ENCODE results near the gene CFAP58. TPM values are rescaled to one million over a fixed set of nuclear protein-coding genes. Genes with fewer than 3 reads are reported as not detected.

The CFAP58 gene
- total RNA-seq, 4 donors from 2014 or later: 0.29 to 2.2 (median 1.3) TPM

GRCh38 chr10:104307576-104308438 is 45.8 kb upstream of the CFAP58 start:
- H3K27me3 ChIP-seq: no peaks in the 10 kb centered on the region
- DNase-seq: no peak
- no peak overlapping the region for H3K4me3 ChIP-seq
- peak overlapping the region; percentile 2 to 40 for H3K27ac ChIP-seq
- H3K36me3 ChIP-seq: no peaks in the 10 kb centered on the region
- H3K9me3 ChIP-seq: no peaks in the 10 kb centered on the region
- intact Hi-C loops (cut with DNase I; ENCODE audit: low total_unique reads): loop anchor here (5.0 kb wide), 1 partner anchor 39 kb away; no protein-coding TSS in a partner anchor
- peaks cover 0 to 6% of the 10 kb centered on the region in 2 donors for H3K4me1 ChIP-seq
- TF ChIP-seq POLR2A (IDR thresholded peaks at IDR 0.05) (no peak), CTCF (IDR thresholded peaks at IDR 0.05) (no peak)

DNA sequence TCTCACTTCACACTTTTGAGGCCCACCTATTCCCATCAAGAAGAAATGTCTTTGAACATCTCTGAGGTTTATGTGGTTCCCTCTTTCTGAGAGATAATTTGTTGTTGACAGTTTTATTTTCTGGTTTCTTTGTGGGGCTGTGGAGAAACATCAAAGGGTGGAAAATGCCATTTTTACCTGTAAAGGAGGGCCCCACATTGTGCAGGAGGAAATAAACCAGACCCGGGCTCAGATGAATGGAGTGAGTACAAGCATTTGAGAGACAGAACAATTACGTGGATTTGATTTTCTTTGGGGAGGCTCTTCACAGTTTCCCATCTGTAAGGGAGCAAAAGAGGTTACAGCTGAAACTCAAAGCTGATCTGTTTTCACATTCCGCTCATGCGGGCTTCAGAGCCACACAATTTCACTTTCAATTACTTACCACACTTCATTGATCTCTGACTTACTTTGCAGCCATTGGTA is 45.2 kb upstream of the CFAP58 start:
- H3K36me3 ChIP-seq: no peaks in the 10 kb centered on the region
- intact Hi-C loops (cut with DNase I; ENCODE audit: low total_unique reads): loop anchor here (5.0 kb wide), 1 partner anchor 39 kb away; no protein-coding TSS in a partner anchor
- no peaks in the 10 kb centered on the region for H3K9me3 ChIP-seq
- H3K4me1 ChIP-seq: peaks cover 0 to 6% of the 10 kb centered on the region in 2 donors
- DNase-seq: no peak
- H3K27ac ChIP-seq: peak overlapping the region in 1 of 2 donors; percentile 40
- TF ChIP-seq POLR2A (IDR thresholded peaks at IDR 0.05): no peak
- TF ChIP-seq CTCF (IDR thresholded peaks at IDR 0.05): no peak
- no peaks in the 10 kb centered on the region for H3K27me3 ChIP-seq
- H3K4me3 ChIP-seq: no peak overlapping the region

DNA sequence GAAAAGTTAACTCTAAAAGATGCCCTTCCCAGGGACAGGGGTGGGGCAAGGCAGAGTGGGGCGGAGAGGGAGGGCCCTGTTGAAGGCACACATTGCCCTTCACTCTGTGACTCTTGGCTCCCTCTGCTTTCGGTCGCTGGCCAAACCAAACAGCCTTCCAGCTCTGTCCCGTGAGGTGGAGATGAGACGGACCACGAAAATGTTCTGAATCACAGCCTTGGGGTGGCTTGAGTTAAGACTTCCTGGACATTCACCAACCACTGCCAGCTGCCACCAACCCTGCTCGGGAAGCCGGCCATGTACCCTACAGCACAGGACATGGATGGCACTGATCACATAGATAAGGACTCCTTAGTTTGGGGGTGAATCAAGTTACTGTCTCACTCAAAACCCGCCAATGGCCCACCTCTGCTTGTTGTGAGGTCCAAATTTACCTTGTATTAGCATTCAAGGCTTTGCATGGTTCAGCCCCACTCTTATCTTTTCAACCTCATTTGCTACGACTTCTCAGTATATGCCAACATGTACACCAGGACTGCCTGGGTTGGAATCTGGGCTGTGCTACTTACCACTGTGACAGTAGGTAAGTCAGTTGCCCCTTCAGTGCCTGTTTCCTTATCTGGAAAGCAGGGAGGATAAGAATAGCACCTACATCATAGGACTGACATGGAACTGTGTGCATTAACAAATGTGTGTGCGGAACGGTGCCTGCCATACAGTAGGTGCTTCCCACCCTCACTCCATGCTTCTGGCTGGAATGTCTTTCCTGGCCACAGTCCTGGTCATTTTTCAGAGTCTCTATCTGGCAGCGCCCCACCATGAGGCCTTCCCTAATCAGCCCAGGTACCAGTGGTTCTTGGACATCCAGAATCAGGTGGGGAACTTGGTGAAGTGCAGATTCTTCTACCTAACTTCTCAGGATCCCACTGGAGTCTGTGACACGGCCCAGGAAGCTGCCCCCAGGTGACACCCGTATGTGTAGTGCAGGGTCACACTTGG is 43.4 kb upstream of the CFAP58 start:
- DNase-seq: peak in 1 of 2 donors; percentile 63
- peak overlapping the region; percentile 31 to 35 for H3K27ac ChIP-seq
- intact Hi-C loops (cut with DNase I; ENCODE audit: low total_unique reads): loop anchor here (5.0 kb wide), 1 partner anchor 37 kb away; no protein-coding TSS in a partner anchor
- H3K36me3 ChIP-seq: no peaks in the 10 kb centered on the region
- no peak for TF ChIP-seq CTCF (IDR thresholded peaks at IDR 0.05)
- TF ChIP-seq POLR2A (IDR thresholded peaks at IDR 0.05): no peak
- no peaks in the 10 kb centered on the region for H3K9me3 ChIP-seq
- H3K4me3 ChIP-seq: no peak overlapping the region
- no peaks in the 10 kb centered on the region for H3K27me3 ChIP-seq
- H3K4me1 ChIP-seq: peaks cover 0 to 5% of the 10 kb centered on the region in 2 donors

GRCh38 chr10:104311184-104311720 is 42.4 kb upstream of the CFAP58 start:
- no peak overlapping the region for H3K4me3 ChIP-seq
- no peaks in the 10 kb centered on the region for H3K27me3 ChIP-seq
- no peaks in the 10 kb centered on the region for H3K4me1 ChIP-seq
- intact Hi-C loops (cut with DNase I; ENCODE audit: low total_unique reads): no loop called here
- no peaks in the 10 kb centered on the region for H3K36me3 ChIP-seq
- no peak overlapping the region for H3K27ac ChIP-seq
- DNase-seq: no peak
- TF ChIP-seq POLR2A (IDR thresholded peaks at IDR 0.05) (no peak), CTCF (IDR thresholded peaks at IDR 0.05) (no peak)
- H3K9me3 ChIP-seq: no peaks in the 10 kb centered on the region

Measured in uterus (tissue), 4 donors.